Stimulated activated CD8-positive, alpha-beta memory T cell treated with anti-CD3 and anti-CD28 coated beads, Interleukin-4, amount 100 ng/mL, for 48 hours (primary cell): Measurements from ENCODE around the gene TAF6.

Experiments
- DNase-seq: peaks from one replicate; pipeline ENCODE4 v3.0.0-alpha.2; 2020

Gene TAF6

GRCh38 chr7:100119970-100120732 is 993 bp upstream of the TAF6 start:
- peak; percentile 79 for DNase-seq

DNA sequence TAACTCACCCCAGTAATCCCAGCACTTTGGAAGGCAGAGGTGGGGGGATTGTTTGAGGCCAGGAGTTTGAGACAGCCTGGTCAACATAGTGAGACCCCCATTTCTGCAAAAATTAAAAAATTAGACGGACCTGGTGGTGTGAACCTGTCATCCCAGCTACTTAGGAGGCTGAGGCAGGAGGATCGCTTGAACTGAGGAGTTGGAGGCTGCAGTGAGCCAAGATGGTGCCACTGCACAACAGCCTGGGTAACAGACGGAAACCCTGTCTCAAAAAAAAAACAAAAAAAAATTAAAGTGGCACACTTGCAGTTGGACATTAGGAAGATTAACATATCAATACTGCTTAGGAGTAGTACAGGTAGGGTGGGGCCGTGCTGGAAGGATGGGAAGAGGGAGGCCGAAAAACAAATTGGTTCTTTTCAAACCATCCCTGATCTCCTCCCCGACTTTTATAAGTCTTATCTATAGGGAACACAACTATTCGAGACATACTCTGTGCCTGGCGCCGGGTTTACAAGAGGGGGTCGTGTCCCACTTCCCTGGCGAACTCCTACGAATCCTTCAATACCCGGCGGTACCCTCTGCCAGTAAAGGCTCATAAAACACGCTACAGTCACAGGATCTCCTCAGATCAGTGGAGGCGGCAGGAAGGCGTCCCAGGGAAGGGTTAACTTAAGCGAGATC is 628 bp downstream of the TAF6 start:
- DNase-seq: no peak

DNA sequence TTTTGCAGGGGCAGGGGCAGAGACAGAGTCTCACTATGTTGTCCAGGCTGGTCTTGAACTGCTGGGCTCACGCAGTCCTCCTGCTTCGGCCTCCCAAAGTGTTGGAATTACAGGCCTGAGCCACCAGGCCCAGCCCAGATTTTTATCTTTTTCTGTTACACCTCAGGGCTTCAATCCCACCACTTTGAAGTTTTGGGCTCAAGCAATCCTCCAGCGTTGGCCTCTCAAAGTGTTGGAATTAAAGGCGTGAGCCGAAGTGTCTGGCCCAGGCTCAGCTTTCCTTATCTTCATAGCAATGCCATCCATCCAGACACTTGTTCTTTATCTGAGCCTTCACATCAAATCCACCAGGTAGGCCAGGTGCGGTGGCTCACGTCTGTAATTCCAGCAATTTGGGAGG is 4.1 kb downstream of the TAF6 start:
- DNase-seq: no peak

- DNase-seq: no peak
Measured at GRCh38 chr7:100111914-100112313, 7.2 kb downstream of the TAF6 start.

GRCh38 chr7:100111156-100111555 is 8.0 kb downstream of the TAF6 start:
- no peak for DNase-seq

DNA sequence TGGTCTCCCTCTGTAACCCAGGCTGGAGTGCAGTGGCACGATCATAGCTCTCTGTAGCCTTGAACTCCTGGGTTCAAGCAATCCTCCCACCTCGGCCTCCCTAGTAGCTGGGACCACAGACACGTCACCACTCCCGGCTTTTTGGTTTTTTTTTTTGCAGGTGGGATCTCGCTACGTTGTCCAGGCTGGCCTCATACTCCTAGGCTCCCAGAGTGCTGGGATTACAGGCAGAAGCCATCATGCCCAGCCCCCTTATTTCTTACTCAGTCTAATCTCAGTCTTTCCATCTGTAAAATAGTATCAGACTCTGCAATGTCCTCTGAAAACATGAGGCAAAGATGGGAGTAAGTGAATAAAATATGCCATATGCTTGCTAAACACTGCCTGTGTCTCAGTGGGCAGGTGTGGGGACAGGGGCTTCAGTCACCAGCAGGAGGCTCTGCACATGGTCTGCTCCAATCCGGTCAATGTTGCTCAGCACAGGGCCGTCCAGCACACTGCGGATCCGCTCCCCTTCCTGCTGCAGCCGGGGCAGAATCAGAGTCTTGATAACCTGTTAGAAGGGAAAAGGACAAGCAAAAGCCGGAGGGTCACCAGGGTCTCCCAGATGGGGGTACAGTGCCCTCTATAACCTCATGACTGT is 9.5 kb downstream of the TAF6 start:
- DNase-seq: no peak

DNA sequence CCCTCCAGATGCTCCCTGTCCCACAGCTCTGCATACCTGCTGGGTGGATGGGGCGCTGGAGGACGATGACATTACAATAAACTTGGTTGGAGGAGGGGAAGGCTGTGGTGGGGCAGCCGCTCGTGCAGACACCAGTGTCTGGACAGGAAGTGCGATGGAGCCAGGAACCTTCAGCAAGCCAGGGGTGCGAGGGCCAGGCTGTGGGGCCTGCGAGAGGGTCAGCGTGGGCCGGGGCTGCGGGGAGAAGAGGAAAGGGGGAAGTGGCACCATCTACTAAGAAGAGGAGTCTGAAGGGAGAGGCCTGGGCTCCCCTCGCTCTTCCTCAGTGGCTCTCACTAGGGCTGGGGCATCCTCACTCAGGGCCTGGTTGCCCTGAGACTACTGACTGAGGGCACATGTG is 11.3 kb downstream of the TAF6 start:
- no peak for DNase-seq

GRCh38 chr7:100107125-100107737 is 11.9 kb downstream of the TAF6 start:
- DNase-seq: no peak

DNA sequence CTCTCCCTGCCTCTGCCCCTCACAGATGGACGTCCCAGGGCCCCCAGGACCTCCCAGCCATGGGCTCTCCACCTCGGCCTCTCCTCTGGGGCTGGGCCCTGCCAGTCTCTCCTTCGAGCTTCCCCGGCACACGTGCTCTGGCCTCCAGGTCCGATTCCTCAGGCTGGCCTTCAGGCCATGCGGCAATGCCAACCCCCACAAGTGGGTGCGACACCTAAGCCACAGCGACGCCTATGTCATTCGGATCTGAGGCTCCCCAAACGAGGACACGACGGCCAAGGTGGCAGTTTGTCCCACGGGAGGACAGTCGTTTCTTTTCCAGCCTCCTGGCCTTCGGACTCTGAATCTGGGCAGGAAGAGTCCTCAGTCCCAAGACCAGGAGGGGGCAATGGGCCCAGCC is 12.5 kb downstream of the TAF6 start:
- DNase-seq: no peak

GRCh38 chr7:100105534-100105933 is 13.6 kb downstream of the TAF6 start:
- no peak for DNase-seq

DNA sequence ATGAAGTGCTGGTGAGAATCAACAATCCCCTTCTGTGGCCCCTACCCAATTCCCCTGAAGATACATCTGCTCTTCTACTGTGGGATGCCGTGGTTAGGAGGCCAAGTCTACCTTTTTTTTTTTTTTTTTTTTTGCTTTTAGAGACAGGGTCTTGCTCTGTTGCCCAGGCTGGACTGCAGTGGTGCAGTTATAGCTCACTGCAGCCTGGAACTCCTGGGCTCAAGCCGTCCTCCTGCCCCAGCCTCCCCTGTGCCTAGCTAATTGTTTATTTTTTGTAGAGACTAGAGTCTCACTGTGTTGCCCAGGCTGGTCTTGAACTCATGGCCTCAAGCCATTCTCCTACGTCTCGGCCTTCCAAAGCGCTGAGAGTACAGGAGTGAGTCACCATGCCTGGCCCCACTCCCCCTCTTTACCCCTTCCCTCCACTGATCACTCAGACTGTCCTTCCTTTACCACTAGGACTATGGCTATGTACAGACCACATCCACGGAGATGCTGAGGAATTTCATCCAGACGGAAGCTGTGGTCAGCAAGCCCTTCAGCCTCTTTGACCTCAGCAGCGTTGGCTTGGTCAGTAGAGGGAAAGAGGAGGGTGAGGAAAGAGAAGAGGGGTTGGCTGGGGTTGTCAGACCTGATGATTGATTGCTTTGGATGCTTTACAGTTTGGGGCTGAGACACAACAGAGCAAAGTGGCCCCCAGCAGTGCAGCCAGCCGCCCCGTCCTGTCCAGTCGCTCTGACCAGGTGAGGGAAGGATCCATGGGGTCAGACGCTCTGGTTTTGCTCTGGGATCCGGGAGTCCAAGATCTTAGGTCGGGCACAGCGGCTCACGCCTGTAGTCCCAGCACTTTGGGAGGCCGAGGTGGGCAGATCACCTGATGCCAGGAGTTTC is 16.0 kb downstream of the TAF6 start:
- DNase-seq: no peak

DNA sequence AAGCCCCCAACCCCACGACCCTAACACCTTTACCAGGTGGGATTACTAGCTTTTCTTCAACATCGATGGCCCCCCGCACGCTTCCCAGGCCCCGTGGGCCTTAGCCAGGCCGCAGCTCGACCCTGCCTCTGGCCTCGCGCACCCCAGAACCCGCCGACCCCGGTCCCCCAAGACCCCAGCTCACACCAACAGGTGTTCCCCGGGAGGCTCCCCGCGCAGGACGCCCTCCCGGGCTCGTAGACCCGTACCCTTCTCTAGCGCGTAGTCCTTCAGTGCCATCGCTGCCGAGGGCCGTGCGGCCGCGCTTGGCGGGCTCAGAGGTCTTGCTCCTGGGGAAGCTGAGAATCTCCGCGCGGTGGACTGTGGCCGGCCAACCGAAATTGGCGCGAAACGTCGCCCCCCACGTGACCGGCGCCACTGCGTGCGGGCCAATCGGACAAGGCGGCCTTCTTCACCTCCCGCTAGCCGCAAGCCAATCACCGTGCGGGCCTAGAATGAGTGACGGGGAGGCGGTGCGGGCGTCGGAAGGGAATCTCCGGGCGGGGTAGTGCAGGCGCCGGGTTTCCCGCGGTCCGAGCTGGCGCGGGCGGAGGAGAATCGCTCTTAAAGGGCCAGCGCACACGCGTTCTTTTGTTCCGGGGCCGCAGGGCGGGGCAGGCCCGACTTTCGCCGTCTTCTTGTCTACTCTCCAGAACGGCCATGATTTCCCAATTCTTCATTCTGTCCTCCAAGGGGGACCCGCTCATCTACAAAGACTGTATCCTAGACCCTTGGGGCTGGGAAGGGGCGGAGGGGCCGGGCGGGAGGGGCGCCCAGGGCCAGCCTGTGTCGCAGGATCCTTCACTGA is 17.9 kb downstream of the TAF6 start, which contains the start of the genes AP4M1 and MCM7:
Gene AP4M1 (plus strand): TSS at position 628 of the 847 bp plus-strand sequence. CDS start 72 bp downstream, at position 700.
Gene MCM7 (minus strand): TSS at position 382 of the 847 bp plus-strand sequence. CDS start 103 bp downstream, at position 279.
- DNase-seq: peak; percentile 98

GRCh38 chr7:100100420-100101015 is 18.6 kb downstream of the TAF6 start:
- peak; percentile 88 for DNase-seq

- DNase-seq: no peak
Measured at GRCh38 chr7:100099452-100099851, 19.7 kb downstream of the TAF6 start.

GRCh38 chr7:100098913-100099312 is 20.2 kb downstream of the TAF6 start:
- no peak for DNase-seq

- DNase-seq: no peak
Measured at GRCh38 chr7:100095704-100096103, 23.5 kb downstream of the TAF6 start.

DNA sequence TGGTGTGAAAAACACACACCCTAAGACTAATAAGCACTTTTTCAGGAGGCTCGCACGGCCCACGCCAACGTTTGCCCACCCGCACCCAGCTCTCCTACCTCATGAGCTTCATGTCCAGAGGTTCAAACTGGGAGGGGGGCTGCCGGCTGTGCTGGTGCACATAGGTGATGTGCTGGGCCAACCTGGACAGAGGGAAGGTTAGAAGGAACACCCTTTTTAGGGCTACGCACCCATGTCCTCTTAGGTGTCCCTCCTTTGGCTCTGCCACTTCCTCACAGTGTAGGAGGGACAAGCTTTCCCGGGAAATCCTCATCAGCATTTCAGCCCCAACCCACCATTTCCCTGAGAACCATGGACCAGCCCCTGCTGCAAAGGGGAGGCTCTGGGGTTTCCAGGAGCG is 23.9 kb downstream of the TAF6 start:
- no peak for DNase-seq

- no peak for DNase-seq
Measured at GRCh38 chr7:100093925-100094486, 25.2 kb downstream of the TAF6 start.

DNA sequence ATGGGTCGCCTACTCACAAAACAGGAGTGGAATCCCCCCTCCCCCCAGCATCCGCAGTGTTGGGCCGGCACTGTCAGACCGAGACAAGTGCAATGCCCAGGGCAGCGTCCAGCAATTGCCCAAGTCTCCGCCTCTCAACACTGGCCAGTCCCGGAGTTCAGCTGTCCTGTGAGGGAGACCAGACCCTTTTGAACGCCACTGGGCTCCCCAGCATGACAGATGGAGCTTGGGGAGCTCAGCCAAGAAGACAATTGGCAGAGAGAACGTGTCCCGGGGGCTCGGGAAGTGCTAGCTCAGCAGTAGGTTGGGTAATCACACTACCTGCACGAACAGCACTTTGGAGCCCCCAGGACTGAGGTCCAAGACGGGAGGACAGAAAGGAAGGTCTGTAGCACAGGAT is 25.7 kb downstream of the TAF6 start:
- no peak for DNase-seq

- no peak for DNase-seq
Measured at GRCh38 chr7:100093054-100093453, 26.1 kb downstream of the TAF6 start.
